Endothelial cell (in vitro differentiated cells): ENCODE measurements around the gene SIX2. TPM values are rescaled to one million over a fixed set of nuclear protein-coding genes. Genes with fewer than 3 reads are reported as not detected.

ENCODE experiments used
- DNase-seq: peaks from one replicate; pipeline ENCODE4 v3.0.0; 2021; ENCODE audit warnings: low spot score
- H3K27ac Mint-ChIP-seq: one replicate; pipeline ENCODE4 v1.8.0; 2021; ENCODE audit warnings: mixed read lengths, inconsistent platforms; ENCODE audit not compliant: unreplicated experiment
- H3K27me3 Mint-ChIP-seq: one replicate; pipeline ENCODE4 v1.8.0; 2021; ENCODE audit warnings: mild to moderate bottlenecking, moderate library complexity, mixed read lengths, inconsistent platforms; ENCODE audit not compliant: unreplicated experiment
- H3K36me3 Mint-ChIP-seq: one replicate; pipeline ENCODE4 v1.8.0; 2021; ENCODE audit warnings: mild to moderate bottlenecking, low read depth, mixed read lengths, inconsistent platforms; ENCODE audit not compliant: unreplicated experiment
- H3K4me1 Mint-ChIP-seq: one replicate; pipeline ENCODE4 v1.8.0; 2021; ENCODE audit warnings: mild to moderate bottlenecking, mixed read lengths, inconsistent platforms; ENCODE audit not compliant: unreplicated experiment
- H3K4me3 Mint-ChIP-seq: one replicate; pipeline ENCODE4 v1.8.0; 2021; ENCODE audit warnings: mild to moderate bottlenecking, mixed read lengths, inconsistent platforms; ENCODE audit not compliant: unreplicated experiment
- H3K9me3 Mint-ChIP-seq: one replicate; pipeline ENCODE4 v1.8.0; 2021; ENCODE audit warnings: mixed read lengths, inconsistent platforms; ENCODE audit not compliant: unreplicated experiment
- total RNA-seq: library from RNA; stranded (reverse); fragmentation: NEBNext Ultra II Directional; extraction: Animal tissue kit (Norgen Biotek cat#: 25700); gene quantifications from one replicate; pipeline ENCODE4 v1.2.1, GENCODE V29; 2021; ENCODE audit not compliant: unreplicated experiment
- TF ChIP-seq, protein P1 (sequence below): fragments of 200-600 bp; sonication (generic); IDR thresholded peaks from one replicate; pipeline ENCODE4 v1.5.0; 2021; ENCODE audit warnings: antibody characterized with exemption; ENCODE audit not compliant: unreplicated experiment

Gene SIX2
- total RNA-seq, 1 donor from 2014 or later, result 2.0 TPM

DNA sequence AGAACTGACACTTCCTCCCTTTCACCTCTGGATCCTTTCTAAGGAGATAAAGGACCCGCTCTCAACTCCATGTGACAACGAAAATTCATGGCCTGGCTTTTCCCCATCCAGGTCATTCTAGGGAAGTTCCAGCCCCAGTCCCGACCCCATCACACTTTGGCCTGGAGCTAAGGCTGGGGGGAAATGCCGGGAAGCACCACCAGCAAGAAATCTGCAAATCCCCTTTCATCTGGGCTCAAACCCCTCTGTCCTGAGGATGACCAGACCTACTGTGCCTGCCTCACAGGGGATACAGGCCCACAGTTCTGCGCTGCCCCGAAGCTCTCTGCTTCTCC, 1.3 kb downstream of the SIX2 start:
- no peaks in the 10 kb centered on the region for H3K9me3 Mint-ChIP-seq
- H3K4me1 Mint-ChIP-seq, result peaks cover 43% of the 10 kb centered on the region
- DNase-seq, result no peak
- TF ChIP-seq, protein P1, sequence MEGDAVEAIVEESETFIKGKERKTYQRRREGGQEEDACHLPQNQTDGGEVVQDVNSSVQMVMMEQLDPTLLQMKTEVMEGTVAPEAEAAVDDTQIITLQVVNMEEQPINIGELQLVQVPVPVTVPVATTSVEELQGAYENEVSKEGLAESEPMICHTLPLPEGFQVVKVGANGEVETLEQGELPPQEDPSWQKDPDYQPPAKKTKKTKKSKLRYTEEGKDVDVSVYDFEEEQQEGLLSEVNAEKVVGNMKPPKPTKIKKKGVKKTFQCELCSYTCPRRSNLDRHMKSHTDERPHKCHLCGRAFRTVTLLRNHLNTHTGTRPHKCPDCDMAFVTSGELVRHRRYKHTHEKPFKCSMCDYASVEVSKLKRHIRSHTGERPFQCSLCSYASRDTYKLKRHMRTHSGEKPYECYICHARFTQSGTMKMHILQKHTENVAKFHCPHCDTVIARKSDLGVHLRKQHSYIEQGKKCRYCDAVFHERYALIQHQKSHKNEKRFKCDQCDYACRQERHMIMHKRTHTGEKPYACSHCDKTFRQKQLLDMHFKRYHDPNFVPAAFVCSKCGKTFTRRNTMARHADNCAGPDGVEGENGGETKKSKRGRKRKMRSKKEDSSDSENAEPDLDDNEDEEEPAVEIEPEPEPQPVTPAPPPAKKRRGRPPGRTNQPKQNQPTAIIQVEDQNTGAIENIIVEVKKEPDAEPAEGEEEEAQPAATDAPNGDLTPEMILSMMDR, result no peak
- peak overlapping the region; percentile 66 for H3K27ac Mint-ChIP-seq
- no peaks in the 10 kb centered on the region for H3K36me3 Mint-ChIP-seq
- H3K4me3 Mint-ChIP-seq, result peak overlapping the region; percentile 54
- H3K27me3 Mint-ChIP-seq, result peaks cover 47% of the 10 kb centered on the region

DNA sequence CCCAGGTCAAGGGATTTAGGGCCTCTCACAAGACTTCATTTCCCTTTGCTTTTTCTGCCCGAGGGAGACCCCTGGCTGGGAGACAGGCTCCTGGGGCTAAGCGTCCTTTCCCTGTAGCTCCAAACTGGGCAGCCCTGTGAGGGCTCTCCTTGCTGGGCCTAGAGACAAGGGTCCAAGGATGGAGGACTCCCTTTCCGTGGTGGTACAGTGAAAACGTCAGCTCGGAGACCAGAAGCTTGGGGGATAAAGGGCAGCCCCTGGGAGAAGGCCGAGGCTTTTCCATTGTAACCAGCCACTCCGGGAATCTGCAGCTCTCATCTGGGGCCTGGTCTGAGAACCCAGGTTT, 2.3 kb downstream of the SIX2 start:
- TF ChIP-seq, protein P1, result no peak
- Mint-ChIP-seq H3K36me3 (no peaks in the 10 kb centered on the region), H3K9me3 (no peaks in the 10 kb centered on the region), H3K4me1 (peaks cover 49% of the 10 kb centered on the region), H3K4me3 (no peak overlapping the region), H3K27me3 (peaks cover 43% of the 10 kb centered on the region), H3K27ac (no peak overlapping the region)
- DNase-seq, result no peak

DNA sequence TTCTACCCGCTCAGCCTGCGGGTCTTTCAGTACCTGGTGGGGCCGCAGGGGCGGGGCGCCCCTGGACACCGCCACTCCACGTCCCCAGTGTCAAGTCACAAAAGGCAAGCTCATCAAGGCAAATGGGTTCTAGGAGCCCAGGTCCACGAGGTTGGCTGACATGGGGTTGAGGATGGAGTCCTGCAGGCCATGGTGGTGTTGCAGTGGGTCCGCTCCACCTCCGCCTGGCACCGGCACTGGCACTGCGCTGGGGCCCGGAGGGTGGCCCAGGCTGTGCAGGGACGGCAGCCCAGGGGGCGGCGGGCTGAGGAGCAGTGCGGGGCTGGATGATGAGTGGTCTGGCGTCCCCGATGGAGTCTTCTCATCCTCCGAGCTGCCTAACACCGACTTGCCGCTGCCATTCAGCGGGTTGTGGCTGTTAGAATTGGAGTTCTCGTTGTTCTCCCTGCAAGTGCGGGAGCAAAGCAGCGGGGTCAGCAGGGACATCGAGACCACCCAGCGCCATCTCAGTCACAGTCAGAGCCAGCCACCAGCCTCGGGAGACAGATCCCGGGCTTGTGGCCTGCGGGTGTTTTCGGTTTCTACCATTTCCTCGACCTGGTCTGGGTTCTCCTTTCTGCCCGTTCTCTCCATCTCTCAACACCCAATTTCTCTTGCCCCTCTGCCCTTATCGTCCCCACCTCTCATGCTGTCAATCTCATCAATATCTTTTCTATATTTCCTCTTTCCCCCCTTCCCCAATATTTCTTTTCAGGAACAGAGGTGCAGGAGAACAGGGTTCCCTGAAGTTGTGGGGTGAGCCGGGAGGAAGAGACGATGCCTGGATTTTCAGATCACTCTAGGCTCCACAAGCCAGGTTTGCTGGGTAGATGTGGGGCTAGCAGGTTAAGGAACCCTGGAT, 3.0 kb downstream of the SIX2 start:
- Mint-ChIP-seq H3K27me3 (peaks cover 36% of the 10 kb centered on the region), H3K4me3 (no peak overlapping the region)

DNA sequence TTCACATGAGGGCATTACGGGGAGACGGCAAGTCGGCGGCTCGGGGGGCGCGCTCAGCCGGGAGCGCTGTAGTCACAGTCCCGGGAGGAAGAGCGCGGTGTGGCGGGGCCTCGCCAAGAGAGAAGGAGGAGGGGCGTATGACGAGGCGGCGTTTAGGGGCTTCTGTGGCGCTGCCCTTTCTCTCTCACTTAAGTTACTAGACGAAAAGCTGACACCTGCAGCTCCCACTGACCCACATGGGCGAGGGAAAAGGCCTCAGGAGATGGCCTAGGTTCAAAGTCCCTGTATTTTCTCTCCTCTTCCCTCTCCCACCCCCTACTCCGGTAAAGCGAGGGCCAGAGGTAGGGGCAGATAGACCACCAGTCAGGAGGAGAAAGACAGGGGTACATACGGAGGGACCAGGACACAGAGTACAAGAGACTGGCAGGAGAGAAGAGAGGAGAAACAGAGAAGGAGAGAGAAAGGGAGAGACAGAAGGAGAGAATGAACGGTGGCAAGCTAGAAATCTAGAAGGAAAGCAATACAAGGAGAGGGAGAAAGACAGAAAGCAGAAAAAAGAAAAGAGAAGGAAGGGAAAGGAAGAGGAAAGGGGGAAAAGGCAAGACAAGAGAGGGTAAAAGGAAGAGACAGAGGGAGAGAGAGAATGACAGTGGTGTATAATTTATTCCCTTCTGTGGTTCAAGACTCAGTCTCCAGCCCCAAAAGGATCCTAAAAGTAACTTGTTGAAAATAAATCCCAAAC, 3.8 kb downstream of the SIX2 start:
- DNase-seq, result no peak
- H3K27ac Mint-ChIP-seq, result no peak overlapping the region
- peak overlapping the region; percentile 48 for H3K4me3 Mint-ChIP-seq
- no peaks in the 10 kb centered on the region for H3K9me3 Mint-ChIP-seq
- no peaks in the 10 kb centered on the region for H3K36me3 Mint-ChIP-seq
- peaks cover 48% of the 10 kb centered on the region for H3K4me1 Mint-ChIP-seq
- TF ChIP-seq, protein P1, result no peak
- H3K27me3 Mint-ChIP-seq, result peaks cover 34% of the 10 kb centered on the region

More for the DNA sequence above, 3.0 kb downstream of the SIX2 start:
- Mint-ChIP-seq H3K27ac (no peak overlapping the region), H3K36me3 (no peaks in the 10 kb centered on the region), H3K9me3 (no peaks in the 10 kb centered on the region), H3K4me1 (peaks cover 54% of the 10 kb centered on the region)
- TF ChIP-seq, protein P1, result no peak
- no peak for DNase-seq
